ENCODE measurements around the gene NTN1. TPM values are rescaled to one million over a fixed set of nuclear protein-coding genes. Genes with fewer than 3 reads are reported as not detected.

The NTN1 gene
- polyA plus RNA-seq, 1 donor, result 3.3 TPM

GRCh38 chr17:9273428-9274391 is 252.4 kb downstream of the NTN1 start:
- no peak for DNase-seq

- DNase-seq, result no peak
Measured at GRCh38 chr17:9274973-9275372, 253.7 kb downstream of the NTN1 start.

GRCh38 chr17:9279893-9280292 is 258.6 kb downstream of the NTN1 start:
- no peak for DNase-seq

GRCh38 chr17:9283909-9284308 is 262.6 kb downstream of the NTN1 start:
- no peak for DNase-seq

- no peak for DNase-seq
Measured at GRCh38 chr17:9284884-9285283, 263.6 kb downstream of the NTN1 start.

- no peak for DNase-seq
Measured at GRCh38 chr17:9285602-9286427, 264.5 kb downstream of the NTN1 start.

GRCh38 chr17:9286434-9286833 is 265.1 kb downstream of the NTN1 start:
- DNase-seq, result no peak

GRCh38 chr17:9287306-9287705 is 266.0 kb downstream of the NTN1 start:
- DNase-seq, result no peak

GRCh38 chr17:9290226-9290613 is 268.9 kb downstream of the NTN1 start:
- DNase-seq, result no peak

- DNase-seq, result no peak
Measured at GRCh38 chr17:9291912-9292560, 270.7 kb downstream of the NTN1 start.

- DNase-seq, result no peak
Measured at GRCh38 chr17:9292561-9292941, 271.2 kb downstream of the NTN1 start.

Other genes with a start within 250 kb of the NTN1 start
- 2.7 TPM for gene MFSD6L, start 222.1 kb upstream of the NTN1 start, polyA plus RNA-seq (ENCODE audit: insufficient read length)
- 0.85 TPM for gene PIK3R6, start 153.8 kb upstream of the NTN1 start, polyA plus RNA-seq (ENCODE audit: insufficient read length)
- gene PIK3R5, start 55.8 kb upstream of the NTN1 start, polyA plus RNA-seq (ENCODE audit: insufficient read length), result 0.73 TPM